Hepatocyte (in vitro differentiated cells): ENCODE data around the gene FREM3.

Source experiments
- EZH2 ChIP-seq: fragments of 200-600 bp; sonication (generic); IDR thresholded peaks from 2 replicates; pipeline ENCODE4 v1.6.1; 2016; ENCODE audit warnings: antibody characterized with exemption, mild to moderate bottlenecking, borderline replicate concordance
- TF ChIP-seq, protein P1 (sequence below): fragments of 200-600 bp; sonication (generic); IDR thresholded peaks from 2 replicates; pipeline ENCODE4 v1.5.1; 2016; ENCODE audit warnings: antibody characterized with exemption, mild to moderate bottlenecking; ENCODE audit not compliant: poor library complexity

DNA sequence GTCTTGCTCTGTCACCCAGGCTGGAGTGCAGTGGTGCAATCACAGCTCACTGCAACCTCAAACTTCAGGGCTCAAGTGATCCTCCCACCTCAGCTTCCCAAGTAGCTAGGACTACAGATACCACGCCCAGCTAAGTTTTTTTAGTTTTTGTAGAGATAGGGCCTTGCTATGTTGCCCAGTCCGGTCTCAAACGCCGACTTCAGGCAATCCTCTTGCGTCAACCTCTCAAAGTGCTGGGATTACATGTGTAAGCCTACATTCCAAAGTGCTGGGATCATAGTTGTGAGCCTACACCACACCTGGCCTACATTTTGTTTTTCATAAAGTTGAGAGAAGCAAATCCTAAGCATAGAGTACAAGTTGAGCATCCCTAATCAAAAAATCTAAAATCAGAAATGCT, 144.8 kb downstream of the FREM3 start:
- TF ChIP-seq, protein P1, sequence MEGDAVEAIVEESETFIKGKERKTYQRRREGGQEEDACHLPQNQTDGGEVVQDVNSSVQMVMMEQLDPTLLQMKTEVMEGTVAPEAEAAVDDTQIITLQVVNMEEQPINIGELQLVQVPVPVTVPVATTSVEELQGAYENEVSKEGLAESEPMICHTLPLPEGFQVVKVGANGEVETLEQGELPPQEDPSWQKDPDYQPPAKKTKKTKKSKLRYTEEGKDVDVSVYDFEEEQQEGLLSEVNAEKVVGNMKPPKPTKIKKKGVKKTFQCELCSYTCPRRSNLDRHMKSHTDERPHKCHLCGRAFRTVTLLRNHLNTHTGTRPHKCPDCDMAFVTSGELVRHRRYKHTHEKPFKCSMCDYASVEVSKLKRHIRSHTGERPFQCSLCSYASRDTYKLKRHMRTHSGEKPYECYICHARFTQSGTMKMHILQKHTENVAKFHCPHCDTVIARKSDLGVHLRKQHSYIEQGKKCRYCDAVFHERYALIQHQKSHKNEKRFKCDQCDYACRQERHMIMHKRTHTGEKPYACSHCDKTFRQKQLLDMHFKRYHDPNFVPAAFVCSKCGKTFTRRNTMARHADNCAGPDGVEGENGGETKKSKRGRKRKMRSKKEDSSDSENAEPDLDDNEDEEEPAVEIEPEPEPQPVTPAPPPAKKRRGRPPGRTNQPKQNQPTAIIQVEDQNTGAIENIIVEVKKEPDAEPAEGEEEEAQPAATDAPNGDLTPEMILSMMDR, result no peak
- no peak for TF ChIP-seq EZH2
